DMS 273 treated with DMSO at 0.1 percent for 48 hours (cell line): ENCODE results near the gene CHCT1.
A peak's percentile ranks its signal among the peaks of the same experiment; 100 is the strongest.

Source experiments
- DNase-seq: peaks from one replicate; lab custom pipeline; 2025; lab: John Stamatoyannopoulos, UW

Gene CHCT1

GRCh38 chr17:60442271-60443173, 20.2 kb downstream of the CHCT1 start:
- DNase-seq: no peak

GRCh38 chr17:60443713-60444112, 21.4 kb downstream of the CHCT1 start:
- no peak for DNase-seq

- no peak for DNase-seq
These were observed 22.9 kb downstream of the CHCT1 start for GRCh38 chr17:60445144-60445543.

- DNase-seq: no peak
These were observed 25.1 kb downstream of the CHCT1 start for GRCh38 chr17:60447375-60447774.

- no peak for DNase-seq
These were observed 28.8 kb downstream of the CHCT1 start for GRCh38 chr17:60451071-60451470.

GRCh38 chr17:60451965-60452364, 29.7 kb downstream of the CHCT1 start:
- DNase-seq: no peak

- DNase-seq: no peak
These were observed 33.1 kb downstream of the CHCT1 start for GRCh38 chr17:60455378-60455777.

GRCh38 chr17:60457148-60457547, 34.9 kb downstream of the CHCT1 start:
- no peak for DNase-seq

- no peak for DNase-seq
These were observed 39.3 kb downstream of the CHCT1 start for GRCh38 chr17:60461584-60461983.

GRCh38 chr17:60463157-60463835, 41.0 kb downstream of the CHCT1 start:
- DNase-seq: no peak

- no peak for DNase-seq
These were observed 42.1 kb downstream of the CHCT1 start for GRCh38 chr17:60464343-60464742.

GRCh38 chr17:60468371-60468770, 46.1 kb downstream of the CHCT1 start:
- DNase-seq: peak; percentile 76

GRCh38 chr17:60471451-60471850, 49.2 kb downstream of the CHCT1 start:
- DNase-seq: no peak

GRCh38 chr17:60472449-60472848, 50.2 kb downstream of the CHCT1 start:
- DNase-seq: no peak

GRCh38 chr17:60473788-60474187, 51.5 kb downstream of the CHCT1 start:
- no peak for DNase-seq
